Liver (tissue), 9 donors: ENCODE data around the gene EXOC3. TPM values are rescaled to one million over a fixed set of nuclear protein-coding genes. Genes with fewer than 3 reads are reported as not detected.

ENCODE experiments used
- DNase-seq: peaks from one replicate; pipeline ENCODE4 v3.0.0-alpha.2; 2017; ENCODE audit warnings: low spot score
- H3K27ac ChIP-seq, 2 donors: one replicate each; pipeline ENCODE4 v1.7.0; 2013; ENCODE audit warnings: inconsistent platforms in 2 of 2, low read length in 2 of 2, control low read depth in 1 of 2, low read depth in 1 of 2, mild to moderate bottlenecking in 1 of 2
- H3K27me3 ChIP-seq, 4 donors: one replicate each; pipeline versions ENCODE4 v1.6.1 to v1.7.0; 2013; ENCODE audit warnings: low read length in 3 of 4, inconsistent platforms in 1 of 4, mild to moderate bottlenecking in 1 of 4, moderate library complexity in 1 of 4; ENCODE audit not compliant: control insufficient read depth in 4 of 4, insufficient read depth in 4 of 4
- H3K36me3 ChIP-seq, 4 donors: one replicate each; pipeline versions ENCODE4 v1.6.1 to v1.7.0; 2013; ENCODE audit warnings: low read length in 3 of 4, mild to moderate bottlenecking in 3 of 4, low read depth in 1 of 4, moderate library complexity in 1 of 4; ENCODE audit not compliant: control insufficient read depth in 4 of 4, insufficient read depth in 3 of 4
- H3K4me1 ChIP-seq, 4 donors: one replicate each; pipeline versions ENCODE4 v1.6.1 to v1.7.0; 2013; ENCODE audit warnings: low read length in 3 of 4, mild to moderate bottlenecking in 3 of 4, moderate library complexity in 1 of 4; ENCODE audit not compliant: control insufficient read depth in 4 of 4, insufficient read depth in 4 of 4
- H3K4me3 ChIP-seq, 3 donors: one replicate each; pipeline versions ENCODE4 v1.6.1 to v1.7.0; 2013; ENCODE audit warnings: low read length in 3 of 3, control low read depth in 1 of 3, low read depth in 1 of 3, mild to moderate bottlenecking in 1 of 3
- H3K9ac ChIP-seq, 2 donors: one replicate each; pipeline ENCODE4 v1.7.0; 2013; ENCODE audit warnings: low read length in 2 of 2, mild to moderate bottlenecking in 2 of 2, moderate library complexity in 2 of 2, control low read depth in 1 of 2, low read depth in 1 of 2
- H3K9me3 ChIP-seq, 4 donors: one replicate each; pipeline versions ENCODE4 v1.6.1 to v1.7.0; 2013; ENCODE audit warnings: low read length in 3 of 4; ENCODE audit not compliant: control insufficient read depth in 4 of 4
- CTCF ChIP-seq: fragments of 150-350 bp; IDR thresholded peaks from 2 replicates; pipeline ENCODE4 v1.5.1; 2017; ENCODE audit warnings: improper control_type of control experiment, low read depth, low read length; ENCODE audit not compliant: missing input control
- EGR1 ChIP-seq, 2 donors: IDR thresholded peaks; 2 replicates each; pipeline ENCODE4 v1.6.1; 2016 to 2018; ENCODE audit warnings: antibody characterized with exemption in 2 of 2, low read depth in 2 of 2
- FOXA1 ChIP-seq: IDR thresholded peaks from 2 replicates; pipeline ENCODE4 v1.6.1; 2016; ENCODE audit warnings: antibody characterized with exemption
- FOXA2 ChIP-seq: IDR thresholded peaks from 2 replicates; pipeline ENCODE4 v1.6.1; 2016; ENCODE audit warnings: antibody characterized with exemption
- GABPA ChIP-seq, 2 donors: IDR thresholded peaks in 1 of 2; conservative IDR thresholded peaks in 1 of 2; 2 replicates each; pipeline ENCODE4 v1.6.1; 2016; ENCODE audit warnings: antibody characterized with exemption in 2 of 2, mild to moderate bottlenecking in 1 of 2, moderate library complexity in 1 of 2
- HNF4A ChIP-seq, 2 donors: conservative IDR thresholded peaks; 2 replicates each; pipeline ENCODE4 v1.6.1; 2016; ENCODE audit warnings: antibody characterized with exemption in 2 of 2, mild to moderate bottlenecking in 2 of 2
- HNF4G ChIP-seq: IDR thresholded peaks from 2 replicates; pipeline ENCODE4 v1.6.1; 2016; ENCODE audit warnings: antibody characterized with exemption
- JUND ChIP-seq, 2 donors: IDR thresholded peaks; 2 replicates each; pipeline ENCODE4 v1.6.1; 2016; ENCODE audit warnings: antibody characterized with exemption in 2 of 2
- MAX ChIP-seq: IDR thresholded peaks from 2 replicates; pipeline ENCODE4 v1.6.1; 2016; ENCODE audit warnings: antibody characterized with exemption
- NR2F2 ChIP-seq: IDR thresholded peaks from 2 replicates; pipeline ENCODE4 v1.6.1; 2016; ENCODE audit warnings: antibody characterized with exemption
- REST ChIP-seq: IDR thresholded peaks from 2 replicates; pipeline ENCODE4 v1.6.1; 2016; ENCODE audit warnings: antibody characterized with exemption, mild to moderate bottlenecking
- RXRA ChIP-seq, 2 donors: IDR thresholded peaks; 2 replicates each; pipeline ENCODE4 v1.6.1; 2017 to 2018; ENCODE audit warnings: antibody characterized with exemption in 2 of 2, mild to moderate bottlenecking in 1 of 2
- SP1 ChIP-seq: IDR thresholded peaks from 2 replicates; pipeline ENCODE4 v1.6.1; 2018; ENCODE audit warnings: antibody characterized with exemption, mild to moderate bottlenecking
- YY1 ChIP-seq: IDR thresholded peaks from 2 replicates; pipeline ENCODE4 v1.6.1; 2016; ENCODE audit warnings: antibody characterized with exemption, mild to moderate bottlenecking
- ZBTB33 ChIP-seq: IDR thresholded peaks from 2 replicates; pipeline ENCODE4 v1.6.1; 2016; ENCODE audit warnings: antibody characterized with exemption
- WGBS: extraction: QIAGEN DNeasy Blood & Tissue Kit; methylation state at CpG from one replicate; pipeline ENCODE4 v1.1.7; 2013; 5-methylcytosine and 5-hydroxymethylcytosine counted together
- polyA plus RNA-seq, 2 donors: library from polyadenylated mRNA; stranded (reverse) in 1 of 2; unstranded in 1 of 2; fragments of 200-250 nt in 1 of 2; fragments of >200 nt in 1 of 2; fragmentation: Nextera tagmentation in 1 of 2; extraction: Ambion mirVana in 1 of 2; gene quantifications; one replicate each; pipeline versions ENCODE4 v1.2.1 to v1.2.3, GENCODE V29; 2013 to 2015
- total RNA-seq, 2 donors: library from RNA; depleted of rRNA; stranded (reverse); fragments of >200 nt; gene quantifications; one replicate each; pipeline ENCODE4 v1.2.3, GENCODE V29; 2014
- donor health status: healthy.
- donor health status: healthy.
- donor health status: healthy.
- donor health status: healthy.
- donor health status: healthy.

The EXOC3 gene
- total and polyA plus RNA-seq, 4 donors: 12.4 to 23.9 (median 18.5) TPM

- 86% methylated on average over 23 of the region's 23 CpGs for WGBS
- no peak overlapping the region for H3K4me3 ChIP-seq
- H3K27me3 ChIP-seq: peaks cover 0 to 2% (median 0%) of the 10 kb centered on the region in 4 donors
- H3K36me3 ChIP-seq: no peaks in the 10 kb centered on the region
- TF ChIP-seq FOXA2: no peak
- no peak for TF ChIP-seq ZBTB33
- H3K9me3 ChIP-seq: no peaks in the 10 kb centered on the region
- no peaks in the 10 kb centered on the region for H3K4me1 ChIP-seq
- DNase-seq: no peak
- no peak overlapping the region for H3K27ac ChIP-seq
- no peak overlapping the region for H3K9ac ChIP-seq
Observed at GRCh38 chr5:481347-481746, 38.4 kb downstream of the EXOC3 start.

- no peaks in the 10 kb centered on the region for H3K36me3 ChIP-seq
- no peak overlapping the region for H3K4me3 ChIP-seq
- peaks cover 0 to 2% (median 0%) of the 10 kb centered on the region in 4 donors for H3K27me3 ChIP-seq
- H3K9ac ChIP-seq: no peak overlapping the region
- DNase-seq: no peak
- WGBS: 77% methylated on average over 24 of the region's 24 CpGs
- H3K27ac ChIP-seq: no peak overlapping the region
- H3K9me3 ChIP-seq: no peaks in the 10 kb centered on the region
- TF ChIP-seq YY1 (no peak), FOXA2 (no peak), MAX (no peak), NR2F2 (no peak), HNF4G (no peak), CTCF (no peak), RXRA (IDR thresholded peaks at IDR 0.05) (no peak), HNF4A (conservative IDR thresholded peaks at IDR 0.05) (no peak), SP1 (no peak), EGR1 (IDR thresholded peaks at IDR 0.05; ENCODE audit: low read depth in 2 of 2) (no peak), FOXA1 (no peak), JUND (IDR thresholded peaks at IDR 0.05) (no peak), REST (no peak), GABPA (IDR thresholded peaks at IDR 0.05 in 1 of 2, conservative IDR thresholded peaks at IDR 0.05 in 1 of 2) (no peak), ZBTB33 (no peak)
- no peaks in the 10 kb centered on the region for H3K4me1 ChIP-seq
Observed at GRCh38 chr5:482021-482420, 39.0 kb downstream of the EXOC3 start.
